ENCODE data around the gene TMEM91.

The TMEM91 gene

GRCh38 chr19:41427647-41428480 is 51.5 kb downstream of the TMEM91 start:
- TF ChIP-seq EZH2 (optimal IDR thresholded peaks at IDR 0.05; ENCODE audit: low read depth, low read length) = no peak
- TF ChIP-seq EZH2phosphoT487 (IDR thresholded peaks at IDR 0.05; ENCODE audit: low read length) = no peak
- no peak for TF ChIP-seq CTCF (IDR thresholded peaks at IDR 0.05; ENCODE audit: low read length)
- no peaks in the 10 kb centered on the region for H4K20me1 ChIP-seq (ENCODE audit: insufficient read depth, low read length)
- no peak overlapping the region for H2AFZ ChIP-seq (ENCODE audit: low read length)
- H3K9me3 ChIP-seq (replicated peaks; ENCODE audit: insufficient read depth, low read length) = no peaks in the 10 kb centered on the region
- no peaks in the 10 kb centered on the region for H3K9me2 ChIP-seq (replicated peaks; ENCODE audit: insufficient read depth, low read length)
- no peaks in the 10 kb centered on the region for H3K4me1 ChIP-seq (ENCODE audit: low read length)
- no peak overlapping the region for H3K27ac ChIP-seq (ENCODE audit: low read length)
- no peaks in the 10 kb centered on the region for H3K79me2 ChIP-seq (ENCODE audit: low read length)
- no peak overlapping the region for H3K4me3 ChIP-seq (ENCODE audit: low read length)
- no peak overlapping the region for H3K9ac ChIP-seq (ENCODE audit: low read length)
- H3K36me3 ChIP-seq (replicated peaks; ENCODE audit: insufficient read depth, low read length) = no peaks in the 10 kb centered on the region
- H3K27me3 ChIP-seq (replicated peaks; ENCODE audit: insufficient read depth, low read length) = no peaks in the 10 kb centered on the region
- DNase-seq = no peak
- H3K4me2 ChIP-seq (ENCODE audit: low read depth, low read length) = no peak overlapping the region
- H3F3A ChIP-seq (ENCODE audit: insufficient read depth, low read length) = no peaks in the 10 kb centered on the region

GRCh38 chr19:41428481-41428859 is 52.1 kb downstream of the TMEM91 start:
- no peaks in the 10 kb centered on the region for H3K36me3 ChIP-seq (replicated peaks; ENCODE audit: insufficient read depth, low read length)
- no peak overlapping the region for H3K27ac ChIP-seq (ENCODE audit: low read length)
- no peaks in the 10 kb centered on the region for H3K4me1 ChIP-seq (ENCODE audit: low read length)
- DNase-seq = no peak
- H3K9ac ChIP-seq (ENCODE audit: low read length) = no peak overlapping the region
- no peaks in the 10 kb centered on the region for H3K9me3 ChIP-seq (replicated peaks; ENCODE audit: insufficient read depth, low read length)
- no peaks in the 10 kb centered on the region for H3K9me2 ChIP-seq (replicated peaks; ENCODE audit: insufficient read depth, low read length)
- no peaks in the 10 kb centered on the region for H3K27me3 ChIP-seq (replicated peaks; ENCODE audit: insufficient read depth, low read length)
- H3K4me2 ChIP-seq (ENCODE audit: low read depth, low read length) = no peak overlapping the region
- H2AFZ ChIP-seq (ENCODE audit: low read length) = no peak overlapping the region
- no peaks in the 10 kb centered on the region for H4K20me1 ChIP-seq (ENCODE audit: insufficient read depth, low read length)
- no peaks in the 10 kb centered on the region for H3F3A ChIP-seq (ENCODE audit: insufficient read depth, low read length)
- TF ChIP-seq CTCF (IDR thresholded peaks at IDR 0.05; ENCODE audit: low read length) (no peak), EZH2phosphoT487 (IDR thresholded peaks at IDR 0.05; ENCODE audit: low read length) (no peak), EZH2 (optimal IDR thresholded peaks at IDR 0.05; ENCODE audit: low read depth, low read length) (no peak)
- H3K4me3 ChIP-seq (ENCODE audit: low read length) = no peak overlapping the region
- no peaks in the 10 kb centered on the region for H3K79me2 ChIP-seq (ENCODE audit: low read length)

- Histone ChIP-seq H3K27ac (ENCODE audit: low read length) (no peak overlapping the region), H3F3A (ENCODE audit: insufficient read depth, low read length) (no peaks in the 10 kb centered on the region), H3K79me2 (ENCODE audit: low read length) (no peaks in the 10 kb centered on the region), H3K36me3 (replicated peaks; ENCODE audit: insufficient read depth, low read length) (no peaks in the 10 kb centered on the region), H2AFZ (ENCODE audit: low read length) (no peak overlapping the region), H3K4me1 (ENCODE audit: low read length) (no peaks in the 10 kb centered on the region), H3K9me3 (replicated peaks; ENCODE audit: insufficient read depth, low read length) (no peaks in the 10 kb centered on the region), H3K4me3 (ENCODE audit: low read length) (no peak overlapping the region), H3K9me2 (replicated peaks; ENCODE audit: insufficient read depth, low read length) (no peaks in the 10 kb centered on the region), H3K27me3 (replicated peaks; ENCODE audit: insufficient read depth, low read length) (no peaks in the 10 kb centered on the region), H3K4me2 (ENCODE audit: low read depth, low read length) (no peak overlapping the region), H4K20me1 (ENCODE audit: insufficient read depth, low read length) (no peaks in the 10 kb centered on the region), H3K9ac (ENCODE audit: low read length) (no peak overlapping the region)
- TF ChIP-seq EZH2 (optimal IDR thresholded peaks at IDR 0.05; ENCODE audit: low read depth, low read length) (no peak), CTCF (IDR thresholded peaks at IDR 0.05; ENCODE audit: low read length) (no peak), EZH2phosphoT487 (IDR thresholded peaks at IDR 0.05; ENCODE audit: low read length) (no peak)
- no peak for DNase-seq
These were observed 54.6 kb downstream of the TMEM91 start for GRCh38 chr19:41430922-41431321.
